Uterus (tissue), 2 donors: ENCODE measurements around the gene MAN1B1.

ENCODE experiments used
- CTCF ChIP-seq, 4 experiments: fragments of 200-600 bp in 2 of 4; fragments of 450-650 bp in 2 of 4; sonication (generic) in 2 of 4; IDR thresholded peaks; one replicate each; pipeline ENCODE4 v1.5.1; 2016 to 2019; ENCODE audit warnings: antibody characterized with exemption in 4 of 4, mild to moderate bottlenecking in 2 of 4, moderate library complexity in 1 of 4
- POLR2A ChIP-seq, 2 donors: fragments of 450-650 bp; IDR thresholded peaks; one replicate each; pipeline ENCODE4 v1.6.1; 2016; ENCODE audit warnings: antibody characterized with exemption in 2 of 2, mild to moderate bottlenecking in 1 of 2, moderate library complexity in 1 of 2

DNA sequence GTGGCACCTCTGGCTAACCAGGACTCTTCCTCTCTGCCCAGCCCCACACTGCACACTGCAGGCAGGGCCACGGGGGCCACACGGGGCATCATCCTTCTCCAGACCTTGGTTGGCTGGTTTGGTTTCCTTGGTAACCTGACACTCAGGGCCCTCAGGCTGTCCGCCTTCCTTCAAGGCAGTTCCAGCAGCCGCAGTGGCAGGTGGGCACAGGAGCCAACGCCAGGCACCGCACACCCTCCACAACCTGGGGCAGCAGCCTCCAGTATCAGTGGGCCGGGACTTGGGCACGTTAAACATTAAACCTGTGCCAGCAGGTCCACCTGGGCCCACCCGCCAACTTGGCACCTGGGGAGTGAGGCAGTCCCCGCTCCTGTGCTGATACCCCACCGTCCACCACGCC is 42.7 kb upstream of the MAN1B1 start:
- TF ChIP-seq POLR2A (IDR thresholded peaks at IDR 0.05) = no peak
- no peak for TF ChIP-seq CTCF (IDR thresholded peaks at IDR 0.05)
